Panc1 (cell line): Measurements from ENCODE around the gene MAK.

Experiments
- POLR2AphosphoS5 ChIP-seq: IDR thresholded peaks from 2 replicates; pipeline ENCODE4 v1.6.1; 2012; ENCODE audit warnings: mild to moderate bottlenecking, low read depth, low read length, moderate library complexity
- TF ChIP-seq, protein P1 (sequence below): fragments of 450-650 bp; IDR thresholded peaks from 2 replicates; pipeline ENCODE4 v1.5.1; 2017; ENCODE audit warnings: mild to moderate bottlenecking

DNA sequence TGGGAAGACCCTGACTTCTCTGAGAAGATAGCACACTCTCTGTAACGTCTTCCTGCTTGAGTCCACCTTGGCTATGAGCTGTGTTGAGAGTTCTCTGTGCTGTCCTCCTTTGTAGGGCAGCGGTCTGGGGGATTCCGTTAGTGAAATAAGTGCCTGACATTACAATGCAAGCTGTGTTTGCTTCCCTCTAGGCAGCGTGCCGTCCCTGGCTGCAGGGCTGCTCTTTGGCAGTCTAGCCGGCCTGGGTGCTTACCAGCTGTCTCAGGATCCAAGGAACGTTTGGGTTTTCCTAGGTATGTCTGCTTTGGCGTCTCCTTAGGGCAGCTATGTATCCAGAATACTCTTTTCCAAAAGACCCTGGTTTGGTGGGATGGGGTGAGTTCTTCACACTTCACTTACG, 112.6 kb downstream of the MAK start:
- TF ChIP-seq, protein P1, sequence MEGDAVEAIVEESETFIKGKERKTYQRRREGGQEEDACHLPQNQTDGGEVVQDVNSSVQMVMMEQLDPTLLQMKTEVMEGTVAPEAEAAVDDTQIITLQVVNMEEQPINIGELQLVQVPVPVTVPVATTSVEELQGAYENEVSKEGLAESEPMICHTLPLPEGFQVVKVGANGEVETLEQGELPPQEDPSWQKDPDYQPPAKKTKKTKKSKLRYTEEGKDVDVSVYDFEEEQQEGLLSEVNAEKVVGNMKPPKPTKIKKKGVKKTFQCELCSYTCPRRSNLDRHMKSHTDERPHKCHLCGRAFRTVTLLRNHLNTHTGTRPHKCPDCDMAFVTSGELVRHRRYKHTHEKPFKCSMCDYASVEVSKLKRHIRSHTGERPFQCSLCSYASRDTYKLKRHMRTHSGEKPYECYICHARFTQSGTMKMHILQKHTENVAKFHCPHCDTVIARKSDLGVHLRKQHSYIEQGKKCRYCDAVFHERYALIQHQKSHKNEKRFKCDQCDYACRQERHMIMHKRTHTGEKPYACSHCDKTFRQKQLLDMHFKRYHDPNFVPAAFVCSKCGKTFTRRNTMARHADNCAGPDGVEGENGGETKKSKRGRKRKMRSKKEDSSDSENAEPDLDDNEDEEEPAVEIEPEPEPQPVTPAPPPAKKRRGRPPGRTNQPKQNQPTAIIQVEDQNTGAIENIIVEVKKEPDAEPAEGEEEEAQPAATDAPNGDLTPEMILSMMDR = no peak
- no peak for TF ChIP-seq POLR2AphosphoS5
